Stimulated activated CD8-positive, alpha-beta memory T cell treated with anti-CD3 and anti-CD28 coated beads, Interleukin-7, amount 100 ng/mL, for 4 hours (primary cell): ENCODE results near the gene SLC9A5.

Experiments
- DNase-seq, 2 donors: peaks; one replicate each; pipeline ENCODE4 v3.0.0-alpha.2; 2020; ENCODE audit warnings: low read depth in 2 of 2

The SLC9A5 gene

DNA sequence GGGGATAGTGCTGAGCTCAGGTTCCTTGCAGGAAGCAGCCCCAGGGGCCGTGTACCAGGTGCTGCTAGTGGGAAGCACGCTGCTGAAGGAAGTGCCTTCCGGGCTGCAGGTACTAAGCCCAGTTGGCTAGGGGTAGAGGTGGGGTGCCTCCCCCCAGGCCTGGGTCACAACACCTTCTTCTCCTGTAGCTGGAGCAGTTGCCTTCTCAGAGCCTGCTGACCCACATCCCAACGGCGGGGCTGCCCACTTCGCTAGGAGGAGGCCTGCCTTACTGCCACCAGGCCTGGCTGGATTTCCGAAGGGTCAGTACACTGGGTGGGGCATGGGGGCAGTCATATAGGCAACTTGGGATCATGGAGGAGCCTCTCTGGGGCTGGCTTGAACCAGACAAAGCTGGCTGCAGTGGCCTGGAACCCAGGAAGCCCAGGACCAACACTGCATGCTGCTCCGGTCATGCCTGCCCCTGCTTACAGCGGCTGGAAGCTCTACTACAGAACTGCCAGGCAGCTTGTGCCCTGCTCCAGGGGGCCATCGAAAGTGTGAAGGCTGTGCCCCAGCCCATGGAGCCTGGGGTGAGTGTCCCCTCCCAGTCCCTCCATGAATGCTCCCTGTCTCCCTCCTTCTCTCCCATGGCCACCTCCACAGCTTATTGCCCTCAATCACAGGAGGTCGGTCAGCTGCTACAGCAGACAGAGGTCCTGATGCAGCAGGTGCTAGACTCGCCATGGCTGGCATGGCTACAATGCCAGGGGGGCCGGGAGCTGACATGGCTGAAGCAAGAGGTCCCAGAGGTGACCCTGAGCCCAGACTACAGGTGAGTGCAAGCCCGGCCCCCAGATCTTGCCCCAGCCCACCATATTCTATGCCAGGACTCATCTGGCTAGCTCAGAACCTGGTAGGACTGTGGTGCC is 33.0 kb downstream of the SLC9A5 start:
- no peak for DNase-seq

DNA sequence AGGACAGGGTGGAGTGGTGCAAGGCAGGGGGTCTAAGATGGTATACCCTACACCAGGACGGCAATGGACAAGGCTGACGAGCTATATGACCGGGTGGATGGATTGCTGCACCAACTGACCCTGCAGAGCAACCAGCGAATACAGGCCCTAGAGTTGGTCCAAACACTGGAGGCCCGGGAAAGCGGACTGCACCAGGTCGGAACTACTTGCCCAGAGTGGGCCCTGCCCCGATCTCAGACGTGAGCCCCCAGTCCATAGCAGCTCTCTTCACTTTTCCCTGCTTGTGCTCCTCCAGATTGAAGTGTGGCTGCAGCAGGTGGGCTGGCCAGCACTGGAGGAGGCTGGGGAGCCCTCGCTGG is 33.6 kb downstream of the SLC9A5 start:
- no peak for DNase-seq

DNA sequence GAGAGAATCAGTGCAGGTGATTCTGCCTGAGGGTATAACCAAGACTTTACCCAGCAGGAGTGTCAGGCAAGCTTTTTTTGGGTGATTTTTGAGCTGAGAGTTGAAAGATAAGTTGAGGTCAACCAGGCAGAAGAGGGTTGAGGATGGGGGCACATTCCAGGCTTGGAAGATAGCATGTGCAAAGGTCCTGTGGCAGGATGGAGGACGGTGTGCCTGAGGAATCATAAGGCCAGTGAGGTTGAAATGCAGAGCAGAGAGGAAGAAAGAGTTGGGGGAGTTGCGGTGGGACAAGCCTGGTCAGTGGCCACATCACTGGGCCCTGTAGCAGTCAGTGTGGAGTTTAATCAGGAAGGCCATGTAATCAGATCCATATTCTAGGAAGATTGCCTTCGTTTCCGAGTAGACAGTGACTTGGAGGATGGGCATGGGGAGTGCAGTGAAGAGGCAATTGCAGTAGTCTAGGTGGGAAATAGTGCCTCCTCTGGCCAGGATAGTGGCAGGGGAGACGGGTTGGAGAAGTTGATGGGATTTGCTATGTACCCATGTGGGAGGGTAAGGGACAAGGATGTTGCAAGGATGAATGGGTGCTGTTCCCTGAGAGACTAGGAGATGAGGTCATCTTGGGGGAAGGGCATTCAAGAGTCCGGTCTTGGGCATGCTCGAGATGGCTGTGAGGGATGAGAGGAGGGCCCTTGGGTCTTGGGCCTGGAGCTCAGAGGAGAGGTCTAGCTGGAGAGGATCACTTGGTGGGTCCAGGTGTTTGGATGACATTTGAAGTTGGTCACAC is 34.5 kb downstream of the SLC9A5 start:
- DNase-seq: no peak

DNA sequence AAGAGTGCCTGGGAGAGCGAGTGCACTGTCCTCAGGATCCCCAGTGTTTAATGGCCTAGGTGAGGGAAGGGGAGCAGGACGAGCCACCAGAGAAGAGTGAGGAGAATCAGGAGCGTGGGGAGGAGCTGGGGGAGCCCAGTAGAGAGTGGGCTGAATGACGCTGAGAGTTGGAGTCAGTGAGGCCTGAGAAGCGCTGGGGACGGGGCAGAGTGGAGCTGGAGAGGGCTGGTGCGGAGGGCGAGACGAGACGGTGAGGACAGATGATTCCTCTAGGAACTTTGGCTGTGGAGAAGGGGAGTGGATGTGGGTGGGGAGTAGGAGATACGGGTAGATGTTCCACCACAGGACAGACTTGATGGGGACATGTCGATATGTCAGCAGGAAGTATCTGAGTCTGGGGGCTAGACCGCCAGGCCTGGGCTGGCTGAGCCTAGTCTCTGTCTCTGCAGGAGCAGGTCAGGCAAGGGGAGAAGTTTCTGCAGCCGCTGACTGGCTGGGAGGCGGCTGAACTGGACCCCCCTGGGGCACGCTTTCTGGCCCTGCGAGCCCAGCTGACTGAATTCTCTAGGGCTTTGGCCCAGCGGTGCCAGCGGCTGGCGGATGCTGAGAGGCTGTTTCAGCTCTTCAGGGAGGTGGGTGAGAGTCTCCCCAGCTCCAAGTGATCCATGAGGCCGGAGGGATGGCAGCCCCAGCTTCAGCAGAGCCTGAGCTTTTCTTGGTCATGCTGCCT is 35.2 kb downstream of the SLC9A5 start:
- DNase-seq: no peak

DNA sequence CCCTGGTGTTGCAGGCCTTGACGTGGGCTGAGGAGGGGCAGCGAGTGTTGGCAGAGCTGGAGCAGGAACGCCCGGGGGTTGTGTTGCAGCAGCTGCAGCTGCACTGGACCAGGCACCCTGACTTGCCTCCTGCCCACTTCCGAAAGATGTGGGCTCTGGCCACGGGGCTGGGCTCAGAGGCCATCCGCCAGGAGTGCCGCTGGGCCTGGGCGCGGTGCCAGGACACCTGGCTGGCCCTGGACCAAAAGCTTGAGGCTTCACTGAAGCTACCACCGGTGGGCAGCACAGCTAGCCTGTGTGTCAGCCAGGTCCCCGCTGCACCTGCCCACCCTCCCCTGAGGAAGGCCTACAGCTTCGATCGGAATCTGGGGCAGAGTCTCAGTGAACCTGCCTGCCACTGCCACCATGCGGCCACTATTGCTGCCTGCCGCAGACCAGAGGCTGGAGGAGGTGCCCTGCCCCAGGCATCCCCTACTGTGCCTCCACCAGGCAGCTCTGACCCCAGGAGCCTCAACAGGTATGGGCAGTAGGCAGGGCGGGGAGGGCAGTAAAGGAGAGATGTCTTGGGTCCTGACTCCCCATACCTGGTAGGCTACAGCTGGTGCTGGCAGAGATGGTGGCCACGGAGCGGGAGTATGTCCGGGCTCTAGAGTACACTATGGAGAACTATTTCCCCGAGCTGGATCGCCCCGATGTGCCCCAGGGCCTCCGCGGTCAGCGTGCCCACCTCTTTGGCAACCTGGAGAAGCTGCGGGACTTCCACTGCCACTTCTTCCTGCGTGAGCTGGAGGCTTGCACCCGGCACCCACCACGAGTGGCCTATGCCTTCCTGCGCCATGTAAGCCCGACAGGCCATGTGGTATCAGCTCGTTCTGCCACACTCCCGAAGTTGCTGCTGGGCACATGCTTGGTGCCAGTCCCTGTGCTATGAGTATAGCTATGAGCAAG is 36.2 kb downstream of the SLC9A5 start:
- no peak for DNase-seq

DNA sequence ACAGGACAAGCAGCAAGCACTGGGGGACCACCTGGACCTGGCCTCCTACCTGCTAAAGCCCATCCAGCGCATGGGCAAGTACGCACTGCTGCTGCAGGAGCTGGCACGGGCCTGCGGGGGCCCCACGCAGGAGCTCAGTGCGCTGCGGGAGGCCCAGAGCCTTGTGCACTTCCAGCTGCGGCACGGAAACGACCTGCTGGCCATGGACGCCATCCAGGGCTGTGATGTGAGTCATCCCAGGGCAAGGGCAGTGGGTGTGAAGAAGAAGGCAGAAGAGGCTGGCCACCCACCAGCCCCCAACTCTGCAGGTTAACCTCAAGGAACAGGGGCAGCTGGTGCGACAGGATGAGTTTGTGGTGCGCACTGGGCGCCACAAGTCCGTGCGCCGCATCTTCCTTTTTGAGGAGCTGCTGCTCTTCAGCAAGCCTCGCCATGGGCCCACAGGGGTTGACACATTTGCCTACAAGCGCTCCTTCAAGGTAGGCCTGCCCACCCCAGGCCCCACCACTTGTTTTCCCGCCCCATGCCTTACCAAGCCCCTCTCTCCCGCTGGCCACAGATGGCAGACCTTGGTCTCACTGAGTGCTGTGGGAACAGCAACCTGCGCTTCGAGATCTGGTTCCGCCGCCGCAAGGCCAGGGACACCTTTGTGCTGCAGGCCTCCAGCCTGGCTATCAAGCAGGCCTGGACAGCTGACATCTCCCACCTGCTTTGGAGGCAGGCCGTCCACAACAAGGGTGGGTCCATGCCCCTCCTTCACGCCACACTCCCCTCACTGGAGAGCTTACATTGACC is 37.9 kb downstream of the SLC9A5 start:
- no peak for DNase-seq

DNA sequence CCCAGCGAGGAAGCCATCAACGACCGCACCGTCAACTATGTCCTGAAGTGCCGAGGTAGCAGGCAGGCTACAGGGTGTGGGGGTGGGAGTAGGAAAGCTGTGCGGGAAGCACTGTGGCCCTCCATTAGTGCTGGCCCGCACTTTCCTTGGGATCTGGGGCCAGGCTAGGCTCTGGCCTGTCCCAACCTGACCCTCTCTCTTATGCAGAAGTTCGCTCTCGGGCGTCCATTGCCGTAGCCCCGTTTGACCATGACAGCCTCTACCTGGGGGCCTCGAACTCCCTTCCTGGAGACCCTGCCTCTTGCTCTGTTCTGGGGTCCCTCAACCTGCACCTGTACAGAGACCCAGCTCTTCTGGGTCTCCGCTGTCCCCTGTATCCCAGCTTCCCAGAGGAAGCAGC is 39.2 kb downstream of the SLC9A5 start:
- no peak for DNase-seq

DNA sequence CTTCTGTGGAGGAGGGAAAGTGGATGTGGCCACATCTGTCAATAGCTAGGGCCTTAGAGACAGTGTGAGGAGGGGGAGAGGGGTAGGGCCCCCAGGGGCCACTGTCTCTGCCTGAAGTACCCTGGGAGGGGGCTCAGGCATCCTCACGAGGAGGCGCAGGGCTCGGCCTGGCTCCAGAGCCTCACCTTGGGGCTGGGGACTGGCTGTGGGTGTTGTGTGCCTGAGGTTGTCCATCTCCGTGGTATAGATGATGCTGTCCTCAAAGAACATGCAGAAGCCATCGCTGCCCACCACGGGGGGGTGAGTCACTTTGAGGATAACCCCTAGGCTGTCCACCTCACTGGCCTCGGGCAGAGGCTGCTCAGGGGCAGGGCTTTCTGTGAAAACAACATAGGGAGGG is 42.7 kb downstream of the SLC9A5 start:
- no peak for DNase-seq

DNA sequence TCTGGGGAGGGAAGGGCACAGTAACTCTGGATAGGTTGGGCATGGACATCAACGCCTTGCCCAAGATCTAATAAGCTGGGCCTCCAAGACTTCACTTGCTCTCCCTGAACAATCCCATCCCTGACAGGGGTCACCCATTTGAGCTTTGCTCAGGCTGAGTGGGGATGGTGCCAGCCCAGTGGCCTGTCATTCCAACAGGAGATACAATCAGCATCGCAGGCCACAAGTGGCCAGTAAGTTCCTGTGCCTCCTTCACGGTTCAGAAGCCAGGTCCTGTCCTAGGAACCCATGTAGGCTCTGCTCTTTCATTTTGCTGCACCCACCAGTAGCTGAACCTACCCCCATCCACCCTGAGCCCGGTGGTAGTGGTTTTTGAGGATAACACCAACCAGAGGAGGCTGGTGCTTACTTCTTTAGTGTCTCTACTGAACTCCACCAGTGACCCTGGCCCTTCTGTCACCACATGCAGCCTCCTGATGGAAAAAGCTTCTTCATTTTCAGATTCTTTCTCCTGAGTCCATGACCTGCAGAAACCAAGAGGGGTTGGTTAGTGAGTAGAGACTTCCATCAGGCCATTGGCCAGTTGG is 45.5 kb downstream of the SLC9A5 start:
- DNase-seq: no peak

DNA sequence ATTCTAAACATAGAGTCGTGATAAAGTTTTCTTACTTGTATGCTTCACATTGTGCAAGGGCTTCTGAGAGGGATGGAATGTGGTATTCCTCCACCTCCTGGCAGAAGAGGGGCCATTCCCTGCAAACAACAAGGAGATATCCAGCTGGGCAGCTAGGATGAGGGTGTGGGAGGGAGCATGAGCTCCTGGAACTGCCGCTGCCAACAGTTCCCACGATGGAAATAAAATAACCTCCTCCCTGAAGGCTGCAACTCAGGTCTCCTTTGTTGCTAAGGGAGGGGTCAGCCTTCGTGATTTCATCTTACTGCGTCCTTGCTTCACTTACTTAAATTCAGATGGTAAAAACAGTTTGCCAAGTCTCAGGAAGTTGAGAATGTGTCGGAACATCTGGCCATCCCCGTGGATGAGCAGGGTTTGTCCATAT is 46.2 kb downstream of the SLC9A5 start:
- DNase-seq: no peak

DNA sequence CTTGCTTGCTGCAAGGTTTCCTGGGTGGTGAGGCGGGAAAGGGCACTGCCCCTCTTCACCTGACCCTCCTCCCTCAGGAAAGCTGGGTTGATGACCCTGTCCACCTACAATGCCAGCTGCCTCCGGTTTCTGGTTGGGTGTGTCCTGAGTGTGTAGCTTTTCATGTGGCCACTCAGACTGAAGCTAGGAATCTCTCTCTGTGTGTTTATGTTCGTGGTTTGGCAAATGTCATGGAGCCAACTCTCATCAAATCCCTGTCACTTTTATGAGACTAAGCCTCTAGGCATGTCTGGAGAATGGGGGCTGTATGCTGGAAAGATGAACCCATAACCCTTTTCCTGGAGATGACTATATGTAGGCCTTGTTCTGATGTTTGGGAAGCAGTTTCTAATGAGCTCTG is 47.6 kb downstream of the SLC9A5 start:
- no peak for DNase-seq

DNA sequence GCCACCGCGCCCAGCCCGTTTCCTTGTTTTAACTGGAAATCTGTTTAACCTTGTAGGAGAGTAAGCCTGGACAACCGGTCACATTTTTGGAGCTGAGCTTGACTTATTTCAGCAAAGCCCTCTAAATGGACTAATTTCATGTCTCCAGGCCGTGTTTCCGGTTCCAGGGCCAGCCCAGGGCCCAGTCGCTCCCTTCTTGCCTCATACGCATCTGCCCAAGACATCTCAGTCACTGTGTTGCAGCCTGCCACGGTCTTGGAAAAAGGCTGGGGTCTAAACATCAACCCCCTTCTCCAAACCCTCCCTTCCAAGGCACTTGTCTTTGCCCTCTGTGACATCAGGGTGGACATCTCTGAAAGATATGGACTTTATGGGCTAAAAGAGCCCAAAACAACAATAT is 49.5 kb downstream of the SLC9A5 start:
- no peak for DNase-seq

DNA sequence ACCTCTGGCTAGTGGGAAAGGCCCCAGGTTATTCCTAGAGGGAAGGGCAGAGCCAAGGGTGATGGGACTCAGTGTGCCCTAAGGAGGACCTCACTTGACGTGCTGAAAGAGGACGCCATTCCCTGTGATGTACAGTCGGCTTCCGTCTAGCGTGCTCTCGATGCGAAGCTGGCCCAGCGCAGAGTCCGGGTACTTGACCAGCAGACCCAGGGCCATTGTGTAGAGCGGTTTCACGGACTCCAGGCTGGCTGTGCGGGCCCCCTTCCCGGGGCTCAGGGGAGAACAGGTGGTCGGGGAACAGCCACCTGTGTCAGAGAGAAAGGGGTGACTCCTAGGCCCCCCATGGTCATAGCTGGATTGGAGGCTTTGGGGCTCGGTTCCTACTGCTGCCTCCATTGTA is 50.5 kb downstream of the SLC9A5 start:
- no peak for DNase-seq

DNA sequence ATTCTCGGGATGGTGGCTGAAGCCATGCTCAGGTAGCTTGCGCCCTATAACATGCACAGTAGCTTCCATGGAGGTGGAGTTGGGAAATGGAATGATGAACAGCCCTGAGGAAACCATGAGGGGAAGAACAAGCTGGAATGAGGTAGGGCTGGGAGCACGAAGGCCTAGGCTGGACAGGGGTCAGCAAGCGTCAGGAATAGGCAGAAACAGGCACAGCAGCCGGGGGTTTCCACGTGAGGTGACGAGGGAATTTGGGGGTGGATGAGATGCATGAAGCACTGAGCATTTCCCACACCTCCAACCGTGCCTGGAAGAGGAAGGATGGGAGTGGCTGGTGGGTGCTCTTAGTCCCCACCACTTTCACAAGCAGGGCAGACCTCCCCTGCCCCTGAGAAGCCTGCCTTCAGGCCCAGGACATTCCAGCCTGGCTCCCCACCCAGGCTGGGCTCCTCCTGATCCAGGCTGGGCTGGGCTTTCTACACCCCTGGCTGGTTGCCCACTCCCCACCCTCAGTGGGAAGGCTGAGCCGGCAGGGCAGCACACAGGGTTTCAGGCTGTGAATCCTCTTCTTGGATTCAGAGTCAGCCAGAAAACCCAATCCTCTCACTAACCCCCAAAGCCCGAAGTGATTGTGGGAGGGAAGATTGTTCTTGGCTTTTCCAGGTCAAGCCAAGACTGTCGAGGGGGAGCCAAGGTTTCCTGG is 52.5 kb downstream of the SLC9A5 start:
- DNase-seq: no peak

DNA sequence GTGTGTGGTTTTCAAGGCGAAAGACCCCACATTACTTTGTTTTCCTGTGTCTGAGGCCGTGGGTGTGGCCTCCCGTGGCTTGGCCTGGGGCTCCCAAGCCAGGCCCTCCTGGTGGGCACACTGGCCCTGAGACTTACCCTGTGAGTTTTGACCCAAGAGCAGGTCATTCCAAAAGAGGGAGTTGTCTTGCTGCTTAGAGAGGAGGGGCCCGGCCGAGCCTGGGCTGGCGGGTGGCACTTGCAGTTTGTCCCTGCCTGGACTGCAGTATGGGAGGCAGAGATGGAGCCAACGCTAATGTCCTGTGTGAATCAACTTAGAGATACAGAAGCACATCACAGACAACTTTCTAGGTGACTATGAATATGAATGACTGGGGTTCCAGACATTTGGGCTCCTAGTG is 53.3 kb downstream of the SLC9A5 start:
- no peak for DNase-seq

DNA sequence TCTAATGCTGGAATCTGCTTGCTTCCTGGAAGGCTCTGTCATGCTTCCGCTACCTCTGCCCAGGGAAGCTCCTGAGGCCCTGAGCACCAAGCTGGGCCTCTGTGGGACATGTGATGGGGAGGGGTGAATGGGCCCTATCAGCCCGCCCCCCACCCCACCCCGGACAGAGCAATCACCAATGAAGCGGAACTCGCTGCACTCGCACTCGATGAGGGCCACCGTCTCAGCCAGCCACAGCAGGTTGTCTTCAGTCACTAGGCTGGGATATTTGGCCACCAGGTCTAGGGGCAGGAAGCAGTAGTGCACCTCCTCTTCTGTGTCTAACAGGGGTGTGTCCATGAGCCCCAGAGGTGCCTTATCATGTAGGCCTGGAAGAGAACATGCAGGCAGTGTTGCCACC is 54.2 kb downstream of the SLC9A5 start:
- no peak for DNase-seq

DNA sequence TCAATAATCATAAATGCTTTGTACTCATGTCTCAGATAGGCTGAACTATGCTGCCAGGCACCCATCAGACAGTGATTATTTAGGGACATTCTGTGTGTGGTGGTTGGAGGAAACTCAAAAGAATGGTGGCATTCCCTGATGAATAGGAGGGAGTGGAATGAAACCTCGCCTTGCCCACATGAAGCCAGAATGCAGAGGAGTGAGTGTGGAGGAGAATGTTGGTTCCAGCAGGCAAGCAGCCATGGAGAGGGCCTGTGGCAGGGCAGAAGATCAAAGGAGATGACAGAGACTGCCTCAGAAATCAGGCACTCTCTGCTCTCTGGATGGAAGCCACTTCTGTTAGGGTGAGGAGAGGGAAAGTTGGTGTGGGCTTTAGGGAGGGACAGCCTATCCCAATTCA is 55.2 kb downstream of the SLC9A5 start:
- DNase-seq: no peak

DNA sequence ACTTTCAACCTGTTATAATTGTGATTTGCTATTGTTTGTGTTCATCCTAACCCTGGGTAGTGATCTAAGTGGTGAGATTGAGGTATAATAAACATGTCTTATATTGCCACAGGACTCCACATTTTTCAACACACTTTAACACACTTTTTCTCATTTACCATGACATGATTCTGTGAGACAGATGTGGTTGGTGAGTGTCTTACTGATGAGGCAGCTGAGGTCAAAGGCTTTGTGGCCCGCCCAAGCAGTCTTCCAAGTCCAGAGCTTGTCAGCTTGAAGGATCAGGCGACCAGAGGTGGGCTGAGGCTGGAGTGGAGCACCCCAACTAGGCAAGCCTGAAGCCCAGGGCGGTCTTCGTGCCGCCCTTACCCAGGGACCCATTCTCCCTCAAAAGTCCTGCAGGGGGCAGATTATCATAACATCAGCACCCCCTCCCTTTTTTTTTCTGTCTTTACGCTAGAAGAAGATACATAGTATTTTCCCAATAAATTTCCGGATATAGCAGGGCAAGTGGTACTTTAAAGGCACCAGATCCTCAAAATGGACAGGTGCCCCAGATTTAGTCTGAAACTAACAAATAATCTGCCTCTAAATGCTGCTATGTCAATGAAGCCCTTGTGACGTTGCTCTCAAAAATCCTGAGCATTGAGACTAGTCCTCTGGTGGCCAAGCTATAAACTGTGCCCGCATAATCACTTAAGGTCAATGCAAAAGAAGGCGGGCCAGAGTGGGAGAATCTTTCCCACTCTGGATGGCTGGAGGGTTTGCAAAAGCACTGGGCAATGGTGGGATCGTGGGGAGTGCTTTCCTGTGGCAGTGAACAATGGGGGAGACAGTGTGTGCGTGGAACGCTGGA is 56.7 kb downstream of the SLC9A5 start:
- no peak for DNase-seq

DNA sequence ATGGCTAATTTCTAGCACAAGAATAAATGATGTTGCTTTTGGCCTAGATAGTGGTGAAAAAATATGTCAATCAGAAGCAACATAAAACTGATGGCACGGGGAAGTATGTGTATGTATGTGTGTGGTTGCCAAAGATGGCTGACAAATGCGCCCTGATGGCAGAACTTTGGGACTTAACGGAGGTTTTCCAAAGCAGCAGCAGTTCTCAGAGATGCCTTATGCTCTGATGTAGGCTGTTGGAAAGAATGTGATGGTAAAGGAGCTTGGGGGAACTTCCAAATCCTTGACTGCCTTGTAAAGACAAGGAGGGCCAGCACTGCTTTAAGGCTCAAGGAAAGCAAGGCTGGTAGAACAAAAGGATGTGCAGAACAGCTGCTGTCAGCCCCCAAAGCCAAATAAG is 61.8 kb downstream of the SLC9A5 start:
- DNase-seq: no peak
